D721Med (cell line): ENCODE results near the gene TSPOAP1.

Experiments used
- DNase-seq: peaks from one replicate; pipeline ENCODE4 v3.0.0; 2011; ENCODE audit warnings: low spot score; ENCODE audit not compliant: insufficient read length
- FAIRE-seq: peaks from 2 replicates; lab custom pipeline; 2011; peaks lifted over from hg19 to GRCh38; lab: Jason Lieb, UNC
- CTCF ChIP-seq: IDR thresholded peaks from 2 replicates; pipeline ENCODE4 v1.5.1; 2012; ENCODE audit warnings: mild to moderate bottlenecking, control low read depth; ENCODE audit not compliant: insufficient read depth; ENCODE audit errors: missing control alignments

The TSPOAP1 gene

GRCh38 chr17:58373003-58373402 lies 44.4 kb upstream of the TSPOAP1 start:
- FAIRE-seq (no peak), DNase-seq (no peak)
- no peak for TF ChIP-seq CTCF

GRCh38 chr17:58371300-58371950 lies 42.8 kb upstream of the TSPOAP1 start:
- no peak for TF ChIP-seq CTCF
- DNase-seq (no peak), FAIRE-seq (no peak)

- FAIRE-seq (no peak), DNase-seq (no peak)
- no peak for TF ChIP-seq CTCF
Measured at GRCh38 chr17:58370716-58371115, 42.1 kb upstream of the TSPOAP1 start.

- DNase-seq (no peak), FAIRE-seq (no peak)
- TF ChIP-seq CTCF, result no peak
Measured at GRCh38 chr17:58370309-58370708, 41.7 kb upstream of the TSPOAP1 start.

GRCh38 chr17:58369214-58370031 lies 40.8 kb upstream of the TSPOAP1 start:
- no peak for TF ChIP-seq CTCF
- DNase-seq (no peak), FAIRE-seq (no peak)

- FAIRE-seq, result no peak
- no peak for TF ChIP-seq CTCF
- DNase-seq, result no peak
Measured at GRCh38 chr17:58368860-58369213, 40.2 kb upstream of the TSPOAP1 start.

GRCh38 chr17:58367461-58367860 lies 38.9 kb upstream of the TSPOAP1 start:
- no peak for DNase-seq
- TF ChIP-seq CTCF, result no peak
- FAIRE-seq, result no peak
